Activated CD4-positive, CD25-positive, alpha-beta regulatory T cell treated with anti-CD3 and anti-CD28 coated beads, Interleukin-2, amount 50 U/mL, for 24 hours (primary cell): ENCODE measurements around the gene THOC6.

Source experiments
- ATAC-seq, 2 donors: fragments of 150-1000 bp; cut with Tn5 transposase; one replicate each; pipeline ENCODE4 v1.10.0; 2021; ENCODE audit warnings: mild to moderate bottlenecking in 1 of 2, moderate library complexity in 1 of 2

THOC6 gene

GRCh38 chr16:3023669-3024478 is at the start of gene THOC6, which contains the start of gene HCFC1R1:
Gene THOC6, plus strand, starts transcription at chr16:3024035. Its CDS starts 292 bp downstream, at chr16:3024327.
Gene HCFC1R1, minus strand, starts transcription at chr16:3023942. Its CDS starts 1 bp downstream, at chr16:3023941.
- peak; percentile 84 for ATAC-seq

- no peak for ATAC-seq
Observed at GRCh38 chr16:2974319-2975056, 49.3 kb upstream of the THOC6 start.

GRCh38 chr16:2975161-2975795 is 48.6 kb upstream of the THOC6 start:
- ATAC-seq, result no peak

GRCh38 chr16:2976201-2976600 is 47.6 kb upstream of the THOC6 start:
- no peak for ATAC-seq

GRCh38 chr16:2976673-2977072 is 47.2 kb upstream of the THOC6 start:
- ATAC-seq, result no peak

- ATAC-seq, result no peak
Observed at GRCh38 chr16:2977440-2977839, 46.4 kb upstream of the THOC6 start.

- no peak for ATAC-seq
Observed at GRCh38 chr16:2979669-2980226, 44.1 kb upstream of the THOC6 start.

GRCh38 chr16:2980227-2981176 is 43.3 kb upstream of the THOC6 start, which contains the start of gene PKMYT1:
Gene PKMYT1, minus strand, starts transcription at chr16:2980446. Its CDS starts 789 bp downstream, at chr16:2979657.
- ATAC-seq, result peak; percentile 83 to 87

GRCh38 chr16:2981177-2981898 is 42.5 kb upstream of the THOC6 start:
- ATAC-seq, result no peak

- no peak for ATAC-seq
Observed at GRCh38 chr16:2981899-2982250, 42.0 kb upstream of the THOC6 start.

GRCh38 chr16:2982402-2982801 is 41.4 kb upstream of the THOC6 start:
- ATAC-seq, result no peak

GRCh38 chr16:2983706-2984136 is 40.1 kb upstream of the THOC6 start:
- peak; percentile 58 to 61 for ATAC-seq

GRCh38 chr16:2985462-2985861 is 38.4 kb upstream of the THOC6 start:
- no peak for ATAC-seq

GRCh38 chr16:2985893-2986355 is 37.9 kb upstream of the THOC6 start:
- ATAC-seq, result no peak

GRCh38 chr16:2986623-2987188 is 37.1 kb upstream of the THOC6 start:
- no peak for ATAC-seq

- no peak for ATAC-seq
Observed at GRCh38 chr16:2987286-2987685, 36.5 kb upstream of the THOC6 start.

- ATAC-seq, result no peak
Observed at GRCh38 chr16:2987833-2988232, 36.0 kb upstream of the THOC6 start.

GRCh38 chr16:2988590-2989099 is 35.2 kb upstream of the THOC6 start:
- ATAC-seq, result no peak

- no peak for ATAC-seq
Observed at GRCh38 chr16:2990891-2991290, 32.9 kb upstream of the THOC6 start.

GRCh38 chr16:2991566-2992261 is 32.1 kb upstream of the THOC6 start:
- ATAC-seq, result no peak
